Measurements from ENCODE around the gene IPO7.

Gene IPO7

DNA sequence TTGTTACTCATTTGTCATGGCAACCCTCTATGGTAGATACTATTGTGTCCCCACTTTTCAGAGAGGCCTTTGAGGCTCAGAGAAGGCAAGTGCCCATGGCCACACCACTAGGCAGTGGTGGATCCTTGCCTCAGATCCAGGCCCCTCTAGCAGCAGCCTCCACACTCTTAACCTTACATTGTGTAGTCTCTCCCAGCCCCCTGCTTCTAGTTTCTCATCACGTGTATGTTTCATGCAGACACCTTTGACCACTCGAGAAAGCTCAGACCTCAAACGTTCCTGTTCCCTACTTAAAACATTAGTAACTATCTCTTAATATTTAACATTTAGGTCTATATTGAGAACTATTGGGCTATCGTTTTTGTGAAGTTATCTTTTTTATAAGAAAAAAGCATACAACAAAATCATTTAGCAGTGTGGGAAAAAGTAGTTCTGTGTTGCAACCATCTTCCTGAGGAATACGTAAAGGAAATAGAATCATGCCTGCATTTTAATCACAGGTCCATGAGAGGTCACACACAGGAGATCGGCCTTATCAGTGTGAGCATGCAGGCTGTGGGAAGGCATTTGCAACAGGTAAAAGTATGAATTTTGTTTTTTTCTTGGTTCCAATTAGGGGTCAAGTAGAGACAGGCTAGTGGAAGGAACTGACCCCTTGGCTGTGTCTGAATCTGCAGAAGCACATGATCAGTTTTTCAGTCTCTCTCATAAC, 111.5 kb downstream of the IPO7 start:
- DNase-seq, result no peak
